GM19238 (cell line): ENCODE data around the gene SPEM2.
"Not testable (repeated sequence)": the region's sequence is repeated elsewhere in the genome, so short reads cannot be mapped to it uniquely, and the experiment has no call there.

Experiments used
- DNase-seq: peaks from one replicate; pipeline ENCODE4 v3.0.0; 2011; ENCODE audit warnings: low spot score; ENCODE audit not compliant: insufficient read length

The SPEM2 gene

DNA sequence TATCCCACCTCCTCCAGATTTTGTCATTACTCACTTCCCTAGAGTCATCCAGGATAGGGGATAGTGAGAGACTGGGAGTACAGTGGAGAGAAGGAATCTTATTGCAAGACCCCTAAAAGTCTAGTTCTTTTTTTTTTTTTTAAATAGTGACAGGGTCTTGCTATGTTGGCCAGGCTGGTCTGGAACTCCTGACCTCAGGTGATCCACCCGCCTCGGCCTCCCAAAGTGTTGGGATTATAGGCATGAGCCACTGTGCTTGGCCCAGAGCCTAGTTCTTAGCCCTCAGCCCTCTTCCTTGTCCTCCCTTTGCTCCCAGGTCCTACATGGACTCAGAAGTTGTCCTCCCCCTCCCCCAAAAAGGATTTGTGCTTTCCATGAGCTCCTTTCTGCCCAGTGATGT, 16.7 kb downstream of the SPEM2 start:
- DNase-seq = no peak

DNA sequence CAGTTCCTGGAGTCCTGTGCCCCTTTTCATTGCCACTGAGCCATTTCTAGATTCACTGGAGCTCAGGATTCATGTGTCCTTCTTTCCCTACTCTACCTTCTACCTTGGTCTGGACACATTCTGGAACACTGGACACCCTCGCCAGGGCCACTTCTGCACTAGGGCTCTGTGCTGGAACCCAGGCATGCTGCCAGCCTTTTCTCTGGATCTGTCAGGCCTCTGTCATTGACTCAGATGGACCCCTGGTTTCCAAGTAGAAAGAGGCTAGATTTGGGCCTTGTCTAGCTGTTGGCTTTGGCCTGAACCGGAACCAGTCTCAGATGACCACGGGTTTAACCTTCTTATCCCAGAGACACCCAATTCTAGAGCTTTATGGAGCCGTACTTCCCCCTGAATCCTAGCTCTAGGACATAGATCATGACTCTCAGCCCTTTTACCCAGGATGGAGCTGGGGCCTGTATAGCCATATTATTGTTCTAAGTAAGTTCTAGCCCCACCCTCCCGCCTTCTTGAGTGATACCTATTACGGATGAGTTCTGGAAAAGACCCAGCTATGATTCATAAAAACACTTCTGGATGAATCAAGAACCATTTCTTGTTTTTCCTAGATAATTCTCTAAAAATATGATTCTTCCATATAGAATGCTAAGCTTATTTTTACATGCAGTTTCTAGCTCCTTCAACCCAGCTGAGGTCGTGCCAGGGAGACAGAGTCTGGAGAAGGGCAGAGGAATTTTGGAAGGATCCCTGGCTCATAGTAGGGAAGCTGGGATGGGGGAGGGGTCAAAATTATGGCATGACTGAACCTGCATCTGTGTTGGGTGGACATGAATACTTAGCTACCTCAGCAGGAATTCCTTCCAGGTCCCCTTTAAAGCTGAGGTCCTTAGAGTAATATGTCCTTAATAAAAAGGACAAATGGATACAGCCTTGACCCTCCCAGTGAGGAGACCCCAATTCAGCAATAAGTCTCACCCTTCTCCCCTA, 18.4 kb downstream of the SPEM2 start:
- DNase-seq = no peak

GRCh38 chr17:7444682-7445618, 19.5 kb downstream of the SPEM2 start, which contains the start of gene CHRNB1:
CHRNB1 (plus strand) TSS chr17:7445061; CDS start chr17:7445128, 67 bp downstream.
- DNase-seq = no peak

- DNase-seq = peak; percentile 44
Observed at GRCh38 chr17:7445619-7445968, 20.2 kb downstream of the SPEM2 start.

- DNase-seq = no peak
Observed at GRCh38 chr17:7448461-7448860, 23.0 kb downstream of the SPEM2 start.

DNA sequence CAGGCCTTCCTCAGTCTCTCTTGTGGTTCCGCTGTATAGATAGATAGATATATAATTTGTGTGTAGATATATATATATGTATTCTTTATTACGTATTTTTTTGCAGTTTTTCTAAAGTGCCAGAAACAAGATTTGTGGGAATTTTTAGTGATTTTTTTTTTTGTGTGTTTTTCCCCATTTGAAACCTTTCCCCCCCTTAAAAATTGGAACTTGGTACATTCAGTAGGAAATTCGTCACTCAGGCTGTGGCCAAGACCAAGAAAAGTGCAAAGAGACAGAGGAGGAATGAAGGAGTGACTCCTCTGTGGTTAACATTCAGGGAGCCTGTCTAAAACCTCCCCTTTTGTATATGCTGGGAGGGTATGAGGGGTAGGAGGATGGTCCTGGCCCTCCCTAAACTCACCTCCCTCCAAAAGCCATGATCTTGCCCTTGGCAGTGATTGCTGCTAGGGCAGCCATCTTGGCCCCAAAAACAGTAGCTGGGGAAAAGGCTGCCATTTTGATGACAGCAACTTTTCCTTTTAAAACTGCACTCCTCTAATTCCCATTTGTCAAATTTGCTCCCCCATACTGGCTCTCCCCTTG, 34.6 kb downstream of the SPEM2 start:
- no peak for DNase-seq

- DNase-seq = no peak
Observed at GRCh38 chr17:7460850-7461660, 35.6 kb downstream of the SPEM2 start.

DNA sequence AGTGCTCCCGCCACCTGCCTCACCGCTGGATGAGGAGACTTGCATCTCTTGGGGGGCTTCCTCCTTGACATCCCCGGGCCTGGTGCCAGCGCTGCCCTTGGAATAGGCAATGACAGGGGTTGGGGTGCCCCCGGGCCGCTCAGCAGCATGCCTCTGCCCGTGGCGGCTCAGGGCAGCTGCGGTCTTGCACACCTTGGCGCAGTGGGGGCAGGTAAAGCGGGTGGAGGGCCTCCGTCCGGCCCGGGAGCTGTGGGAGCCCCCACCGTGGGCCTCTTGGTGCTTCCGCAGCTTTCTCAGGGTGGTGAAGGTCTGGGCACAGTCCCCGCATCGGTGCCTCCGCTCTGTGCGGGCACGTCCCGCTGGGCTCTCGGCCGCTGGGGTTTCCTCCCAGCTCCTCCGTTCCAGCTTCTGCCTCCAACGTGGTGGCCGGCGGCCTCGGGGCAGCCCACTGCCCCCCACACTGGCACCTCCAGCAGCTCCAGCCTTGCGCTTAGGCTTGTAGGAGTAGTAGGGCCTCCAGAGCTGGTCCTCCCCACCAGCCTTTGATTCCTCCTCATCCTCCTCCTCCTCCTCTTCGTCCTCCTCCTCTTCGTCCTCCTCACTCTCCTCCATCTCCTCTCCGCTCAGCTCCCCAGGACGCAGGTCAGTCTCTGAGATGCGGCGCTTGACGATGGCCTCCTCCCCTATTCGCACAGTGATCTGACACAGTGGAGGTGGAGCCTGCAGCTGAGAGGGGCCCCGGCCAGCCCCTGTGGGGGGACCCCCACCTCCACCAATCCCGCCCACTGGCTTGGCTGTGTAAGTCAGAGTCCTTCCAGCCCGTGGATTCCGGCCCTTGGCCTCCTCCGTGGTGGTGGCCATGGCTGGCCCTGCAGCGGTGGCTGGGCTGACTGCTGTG, 37.3 kb downstream of the SPEM2 start:
- no peak for DNase-seq

GRCh38 chr17:7463372-7463846, 38.0 kb downstream of the SPEM2 start:
- DNase-seq = no peak

DNA sequence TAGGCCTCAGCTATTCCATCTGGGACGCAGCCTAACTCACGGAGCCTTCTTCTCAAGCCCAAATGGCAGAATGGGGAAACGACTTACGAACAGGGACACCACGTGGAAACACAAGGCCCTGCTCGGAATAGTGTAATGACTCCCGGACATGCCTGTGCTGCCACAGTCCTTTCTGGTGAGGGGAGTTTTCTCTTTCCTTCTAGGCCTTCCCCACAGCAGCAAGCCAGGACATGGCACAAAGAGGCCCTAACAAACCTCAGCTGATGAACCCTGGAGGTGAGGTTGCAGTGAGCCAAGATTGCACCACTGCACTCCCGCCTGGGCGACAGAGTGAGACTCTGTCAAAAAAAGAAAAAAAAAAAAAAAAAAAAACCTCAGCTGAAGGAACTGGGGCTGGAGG, 38.7 kb downstream of the SPEM2 start:
- no peak for DNase-seq

DNA sequence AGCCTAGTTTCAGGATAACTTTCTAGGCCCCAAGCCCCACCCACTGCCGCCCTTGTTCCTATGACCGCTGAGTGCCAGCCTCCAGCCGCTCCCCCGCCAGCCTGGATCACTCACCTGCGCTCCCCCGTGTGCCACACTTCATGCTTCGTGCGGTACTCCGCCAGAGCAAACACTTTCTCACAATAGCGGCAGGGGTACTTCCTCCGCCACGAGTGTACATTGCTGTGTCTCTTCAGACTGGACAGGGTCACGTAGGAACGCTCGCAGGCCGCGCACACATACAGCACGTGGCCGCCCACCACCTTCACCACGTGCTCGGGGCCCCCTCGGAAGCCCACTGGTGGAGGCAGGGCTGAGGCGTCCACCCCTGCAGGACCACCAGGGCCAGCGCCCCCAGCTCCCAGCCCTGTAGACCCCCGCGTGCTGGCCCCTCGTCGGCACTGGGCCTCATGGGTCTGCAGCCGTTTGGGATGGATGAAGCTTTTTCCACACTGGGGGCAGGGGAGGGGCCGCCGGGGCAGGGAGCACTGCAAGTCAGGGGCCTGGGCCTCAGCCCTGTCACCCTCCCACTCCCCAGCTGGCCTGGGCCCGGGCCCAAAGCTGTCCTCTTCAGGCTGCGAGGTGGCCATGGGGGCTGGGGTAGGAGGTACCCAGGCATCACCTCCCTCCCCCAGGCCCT, 40.3 kb downstream of the SPEM2 start:
- DNase-seq = no peak

- DNase-seq = no peak
Observed at GRCh38 chr17:7466318-7466638, 40.9 kb downstream of the SPEM2 start.

GRCh38 chr17:7466639-7467341, 41.4 kb downstream of the SPEM2 start:
- DNase-seq = no peak

GRCh38 chr17:7467498-7467897, 42.1 kb downstream of the SPEM2 start:
- DNase-seq = no peak

DNA sequence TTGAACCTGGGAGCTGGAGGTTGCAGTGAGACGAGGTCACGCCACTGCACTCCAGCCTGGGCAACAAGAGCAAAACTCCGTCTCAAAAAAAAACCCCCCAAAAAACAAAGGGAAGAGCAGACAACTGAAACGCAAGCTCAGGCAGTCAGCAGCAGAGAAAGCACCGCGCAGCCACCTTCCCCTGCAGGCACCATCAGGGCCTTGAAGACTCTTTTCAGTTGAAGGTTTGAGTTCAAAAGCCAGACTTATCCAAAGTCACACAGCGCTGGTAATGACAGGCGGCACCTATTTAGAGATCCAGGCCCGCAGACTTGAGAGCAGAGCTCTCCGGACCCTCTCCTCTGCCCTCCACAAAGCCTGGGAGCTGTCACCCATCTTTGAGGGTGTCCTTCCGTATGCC, 42.9 kb downstream of the SPEM2 start:
- no peak for DNase-seq

DNA sequence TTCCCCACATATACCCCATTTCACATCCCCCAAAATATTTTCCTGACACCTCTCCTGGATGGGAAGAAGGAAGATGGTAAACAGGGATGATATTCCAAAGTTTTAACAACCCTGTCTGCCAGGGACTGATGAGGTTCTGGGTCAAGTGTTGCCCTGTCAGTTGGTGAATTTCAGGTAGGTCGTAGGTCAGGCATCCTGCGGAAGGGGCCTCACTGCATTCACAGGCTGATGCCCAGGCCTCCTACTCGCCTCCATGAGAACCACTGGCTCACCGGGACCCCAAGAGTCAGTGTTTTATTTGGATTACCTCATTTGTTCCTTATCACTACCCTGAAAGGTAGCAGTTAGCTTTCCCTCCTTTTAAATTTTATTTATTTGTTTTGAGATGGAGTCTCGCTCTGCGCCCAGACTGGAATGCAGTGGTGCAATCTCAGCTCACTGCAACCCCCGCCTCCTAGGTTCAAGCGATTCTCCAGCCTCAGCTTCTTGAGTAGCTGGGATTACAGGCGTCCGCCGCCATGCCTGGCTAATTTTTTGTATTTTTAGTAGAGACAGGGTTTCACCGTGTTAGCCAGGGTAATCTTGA, 43.5 kb downstream of the SPEM2 start:
- DNase-seq = no peak

GRCh38 chr17:7469843-7470242, 44.4 kb downstream of the SPEM2 start:
- not testable (repeated sequence) for DNase-seq

- DNase-seq = not testable (repeated sequence)
Observed at GRCh38 chr17:7470457-7470973, 45.1 kb downstream of the SPEM2 start.
